Esophagus muscularis mucosa (tissue), 4 donors: ENCODE results near the gene LCN2.

Source experiments
- CTCF ChIP-seq, 3 experiments: fragments of 200-600 bp in 2 of 3; fragments of 450-650 bp in 1 of 3; sonication (generic) in 2 of 3; IDR thresholded peaks; one replicate each; pipeline ENCODE4 v1.5.1; 2017 to 2019; ENCODE audit warnings: antibody characterized with exemption in 3 of 3, mild to moderate bottlenecking in 2 of 3, moderate library complexity in 1 of 3
- EP300 ChIP-seq: sonication (generic); formaldehyde crosslinking; IDR thresholded peaks from one replicate; pipeline ENCODE4 v1.6.1; 2017; ENCODE audit warnings: antibody characterized with exemption
- POLR2A ChIP-seq: fragments of 450-650 bp; IDR thresholded peaks from one replicate; pipeline ENCODE4 v1.6.1; 2017; ENCODE audit warnings: antibody characterized with exemption, moderate library complexity, mild to moderate bottlenecking, low read depth

- TF ChIP-seq POLR2A: no peak
- no peak for TF ChIP-seq CTCF (IDR thresholded peaks at IDR 0.05)
- no peak for TF ChIP-seq EP300
Measured at GRCh38 chr9:128101231-128101661, 48.0 kb upstream of the LCN2 start.
